Heart left ventricle (tissue), 16 donors: Measurements from ENCODE around the gene ANP32E. TPM values are rescaled to one million over a fixed set of nuclear protein-coding genes. Genes with fewer than 3 reads are reported as not detected.
"Not testable (repeated sequence)": the region's sequence is repeated elsewhere in the genome, so short reads cannot be mapped to it uniquely, and the experiment has no call there.

Experiments used
- ATAC-seq, 4 donors: fragments of 200-7000 bp; cut with Tn5 transposase; one replicate each; pipeline ENCODE4 v1.9.1; 2020 to 2022; ENCODE audit warnings: moderate library complexity in 4 of 4, mild to moderate bottlenecking in 3 of 4, moderate number of reproducible peaks in 1 of 4
- DNase-seq, 5 donors: peaks; one replicate each; pipeline ENCODE4 v3.0.0-alpha.2; 2020
- H3K27ac ChIP-seq, 12 donors: fragments of 200-600 bp; sonication (generic) in 4 of 12; one replicate each; pipeline versions ENCODE4 v1.5.0 to v1.8.0; 2016 to 2022; ENCODE audit warnings: mild to moderate bottlenecking in 2 of 12
- H3K27me3 ChIP-seq, 9 donors: fragments of 200-600 bp; sonication (generic) in 2 of 9; one replicate each; pipeline versions ENCODE4 v1.5.1 to v1.8.0; 2016 to 2022; ENCODE audit warnings: mild to moderate bottlenecking in 3 of 9
- H3K36me3 ChIP-seq, 9 donors: fragments of 200-600 bp; sonication (generic) in 2 of 9; one replicate each; pipeline versions ENCODE4 v1.5.0 to v1.8.0; 2018 to 2022; ENCODE audit warnings: mild to moderate bottlenecking in 2 of 9
- H3K4me1 ChIP-seq, 12 donors: fragments of 200-600 bp; sonication (generic) in 4 of 12; one replicate each; pipeline versions ENCODE4 v1.5.0 to v1.8.0; 2016 to 2022; ENCODE audit warnings: mild to moderate bottlenecking in 3 of 12
- H3K4me3 ChIP-seq, 12 donors: fragments of 200-600 bp; sonication (generic) in 4 of 12; one replicate each; pipeline versions ENCODE4 v1.5.0 to v1.8.0; 2017 to 2022; ENCODE audit warnings: mild to moderate bottlenecking in 9 of 12, moderate library complexity in 4 of 12
- H3K9me3 ChIP-seq, 12 donors: fragments of 200-600 bp; sonication (generic) in 4 of 12; one replicate each; pipeline versions ENCODE4 v1.5.0 to v1.8.0; 2016 to 2022; ENCODE audit warnings: mild to moderate bottlenecking in 1 of 12
- POLR2A ChIP-seq, 2 donors: fragments of 450-650 bp; IDR thresholded peaks; one replicate each; pipeline ENCODE4 v1.6.1; 2017; ENCODE audit warnings: antibody characterized with exemption in 2 of 2, mild to moderate bottlenecking in 2 of 2, moderate library complexity in 2 of 2
- WGBS, 4 donors: extraction: QIAGEN DNeasy Blood & Tissue Kit in 2 of 4; methylation state at CpG; one replicate each; pipeline versions ENCODE4 v1.1.5 to v1.1.7; 2013 to 2018; 5-methylcytosine and 5-hydroxymethylcytosine counted together
- intact Hi-C, 10 donors: fragments of 100-400 bp; cut with DNase I; formaldehyde crosslinking; loops; one replicate each; pipeline versions ENCODE4 v1.11.1 to v1.14.2; 2022
- polyA plus RNA-seq, 2 donors: library from polyadenylated mRNA; stranded (reverse); fragments of 200-250 nt; gene quantifications; one replicate each; pipeline ENCODE4 v1.2.3, GENCODE V29; 2013
- total RNA-seq, 9 donors: library from RNA; depleted of rRNA in 2 of 9; stranded (reverse); fragments of >200 nt in 2 of 9; fragmentation: NEBNext Ultra II Directional in 3 of 9; extraction: Animal tissue kit (Norgen Biotek cat#: 25700) in 3 of 9; gene quantifications; one replicate each; pipeline versions ENCODE4 v1.1.0 to v1.2.4, GENCODE V29; 2016 to 2023
- TF ChIP-seq, protein P1 (sequence below), 12 donors: fragments of 200-600 bp; sonication (generic) in 4 of 12; IDR thresholded peaks; one replicate each; pipeline versions ENCODE4 v1.5.0 to v1.8.0; 2018 to 2022; ENCODE audit warnings: antibody characterized with exemption in 12 of 12, mild to moderate bottlenecking in 5 of 12
- donor health status: ischemic (EF 13 %, LVEDD 7.1; RV severe dilation, severe dysfunction).
- donor health status: healthy with polysubstance abuse.
- donor health status: DM: no; HTN: yes; CAD: no.
- donor health status: DM: no; HTN: no; CAD: no.
- donor health status: ischemic (EF 25% LVEDD 6.9; RV normal size, moderate dysfunction).
- donor health status: ischemic (EF 25% LVEDD 5.7; RV mildly dilated, moderate dysfunction).
- donor health status: healthy.
- donor health status: DM: yes; HTN: yes; CAD: no.
- donor health status: ischemic (EF 35%, LVEDD 5.7; RV mildly dilated, moderate dysfunction).
- donor health status: nonischemic (EF 11% LVEDD 7.7; RV severe dilation, severe dysfunction).
- donor health status: DM: yes; HTN: yes; CAD: no.
- donor health status: PGD.
- donor health status: ischemic (EF 29% LVEDD 5.4; RV normal size, mild dysfunction).
- donor health status: nonischemic (EF 23%, LVEDD 6.1; RV moderate dilation, normal function).

The ANP32E gene
- total and polyA plus RNA-seq, 11 donors = 12.6 to 59.9 (median 33.6) TPM

DNA sequence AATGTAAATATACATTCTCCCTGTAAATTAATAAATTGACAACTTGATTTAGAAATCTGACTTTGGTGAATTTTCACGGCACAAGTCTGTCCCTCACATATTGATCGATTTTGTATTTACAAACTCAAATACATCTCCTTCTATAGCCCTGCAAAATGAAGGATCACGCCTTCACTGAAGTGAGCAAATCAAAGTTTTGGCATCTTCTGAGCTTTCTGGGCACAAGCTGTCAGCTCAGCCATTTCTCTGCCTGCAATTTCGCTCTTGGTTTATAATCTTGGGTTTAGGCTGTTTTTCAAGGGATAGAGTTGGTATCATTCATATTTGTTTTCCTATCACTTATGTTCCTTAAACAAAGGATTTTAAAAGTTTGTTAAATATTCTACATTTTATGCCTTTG is 25.8 kb downstream of the ANP32E start:
- no peak for TF ChIP-seq POLR2A (IDR thresholded peaks at IDR 0.05)
- TF ChIP-seq, protein P1, sequence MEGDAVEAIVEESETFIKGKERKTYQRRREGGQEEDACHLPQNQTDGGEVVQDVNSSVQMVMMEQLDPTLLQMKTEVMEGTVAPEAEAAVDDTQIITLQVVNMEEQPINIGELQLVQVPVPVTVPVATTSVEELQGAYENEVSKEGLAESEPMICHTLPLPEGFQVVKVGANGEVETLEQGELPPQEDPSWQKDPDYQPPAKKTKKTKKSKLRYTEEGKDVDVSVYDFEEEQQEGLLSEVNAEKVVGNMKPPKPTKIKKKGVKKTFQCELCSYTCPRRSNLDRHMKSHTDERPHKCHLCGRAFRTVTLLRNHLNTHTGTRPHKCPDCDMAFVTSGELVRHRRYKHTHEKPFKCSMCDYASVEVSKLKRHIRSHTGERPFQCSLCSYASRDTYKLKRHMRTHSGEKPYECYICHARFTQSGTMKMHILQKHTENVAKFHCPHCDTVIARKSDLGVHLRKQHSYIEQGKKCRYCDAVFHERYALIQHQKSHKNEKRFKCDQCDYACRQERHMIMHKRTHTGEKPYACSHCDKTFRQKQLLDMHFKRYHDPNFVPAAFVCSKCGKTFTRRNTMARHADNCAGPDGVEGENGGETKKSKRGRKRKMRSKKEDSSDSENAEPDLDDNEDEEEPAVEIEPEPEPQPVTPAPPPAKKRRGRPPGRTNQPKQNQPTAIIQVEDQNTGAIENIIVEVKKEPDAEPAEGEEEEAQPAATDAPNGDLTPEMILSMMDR (IDR thresholded peaks at IDR 0.05) = no peak
- Histone ChIP-seq H3K27ac (no peak overlapping the region), H3K4me3 (no peak overlapping the region), H3K9me3 (no peaks in the 10 kb centered on the region), H3K36me3 (no peaks in the 10 kb centered on the region), H3K27me3 (no peaks in the 10 kb centered on the region), H3K4me1 (peaks cover 0 to 15% (median 4%) of the 10 kb centered on the region in 12 donors)
- DNase-seq (no peak), ATAC-seq (no peak)
- 94 to 97% (median 95%) methylated on average over 4 of the region's 4 CpGs for WGBS, 4 donors
- intact Hi-C loops = no loop called here

DNA sequence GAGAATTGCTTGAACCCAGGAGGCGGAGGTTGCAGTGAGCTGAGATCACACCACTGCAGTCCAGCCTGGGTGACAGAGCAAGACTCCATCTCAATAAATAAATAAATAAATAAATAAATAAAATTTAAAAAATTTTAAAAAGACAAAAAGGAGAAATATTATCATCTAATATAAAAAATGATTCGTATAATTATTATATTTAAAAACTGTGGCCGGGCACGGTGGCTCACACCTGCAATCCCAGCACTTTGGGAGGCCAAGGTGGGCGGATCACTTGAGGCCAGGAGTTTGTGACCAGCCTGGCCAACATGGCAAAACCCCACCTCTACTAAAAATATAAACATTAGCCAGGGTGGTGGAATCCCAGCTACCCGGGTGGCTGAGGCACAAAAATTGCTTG is 27.5 kb downstream of the ANP32E start:
- intact Hi-C loops, H3K4me3 ChIP-seq: not testable (repeated sequence)

DNA sequence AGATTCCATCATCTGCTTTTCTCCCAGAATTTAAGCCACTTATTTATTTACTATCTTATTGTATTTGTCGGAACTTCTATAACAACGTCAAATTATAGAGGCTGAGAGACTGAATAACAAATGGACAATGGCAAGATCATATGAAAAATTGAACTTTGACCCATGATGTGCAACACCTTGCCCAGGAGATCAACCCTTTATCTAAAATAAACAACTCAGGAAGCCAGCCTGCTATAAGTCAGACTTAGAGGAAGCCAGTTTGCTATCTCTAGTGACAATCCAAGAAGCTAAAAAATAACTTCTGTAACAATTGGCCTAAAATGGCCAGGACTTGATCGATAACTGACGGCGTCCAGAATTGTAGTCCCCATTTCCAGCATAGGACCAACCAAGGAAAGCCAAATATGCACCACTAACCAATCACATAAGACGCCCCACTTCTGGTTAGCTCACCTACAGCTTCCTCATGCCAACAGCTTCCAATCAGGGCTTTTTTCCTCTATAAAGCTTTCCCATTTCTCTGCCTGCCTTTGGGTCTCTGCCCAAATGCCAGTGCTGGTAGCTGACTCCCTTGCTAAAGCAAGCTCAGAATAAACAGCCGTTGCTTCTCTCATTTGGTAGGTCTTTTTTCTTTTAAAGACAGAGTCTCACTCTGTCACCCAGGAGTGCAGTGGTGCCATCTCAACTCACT is 28.5 kb downstream of the ANP32E start:
- Histone ChIP-seq H3K27ac (no peak overlapping the region), H3K9me3 (no peaks in the 10 kb centered on the region), H3K36me3 (no peaks in the 10 kb centered on the region), H3K4me3 (no peak overlapping the region), H3K27me3 (no peaks in the 10 kb centered on the region), H3K4me1 (no peaks in the 10 kb centered on the region)
- TF ChIP-seq POLR2A (IDR thresholded peaks at IDR 0.05) = no peak
- TF ChIP-seq, protein P1 (IDR thresholded peaks at IDR 0.05) = no peak
- intact Hi-C loops = no loop called here
- DNase-seq = no peak
- WGBS, 4 donors = 80 to 87% (median 82%) methylated on average over 7 of the region's 7 CpGs
- no peak for ATAC-seq

More for the DNA sequence above, 27.5 kb downstream of the ANP32E start:
- not testable (repeated sequence) for H3K27me3 ChIP-seq, H3K36me3 ChIP-seq, DNase-seq, H3K27ac ChIP-seq, H3K9me3 ChIP-seq, H3K4me1 ChIP-seq, ATAC-seq
- 83 to 91% (median 86%) methylated on average over 6 of the region's 6 CpGs for WGBS, 4 donors

DNA sequence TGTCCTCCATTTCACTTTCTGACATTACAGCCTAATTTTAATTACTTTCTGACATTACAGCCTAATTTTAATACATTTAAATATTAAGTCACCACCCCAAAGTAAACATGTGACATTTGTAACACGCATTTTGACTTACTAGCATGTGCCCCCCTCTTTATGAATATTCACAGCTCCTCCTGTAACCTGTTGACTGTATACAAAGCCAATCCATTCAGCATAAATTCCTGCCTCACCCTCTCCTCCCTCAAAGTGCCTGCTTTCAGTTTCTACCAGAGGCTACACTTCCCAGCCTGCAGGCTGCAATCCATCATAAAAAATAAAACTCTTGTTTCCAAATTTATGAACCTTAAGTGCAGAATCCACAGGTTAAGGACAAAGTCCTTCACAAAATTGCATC is 39.5 kb downstream of the ANP32E start:
- intact Hi-C loops = no loop called here
- peaks cover 0 to 9% (median 0%) of the 10 kb centered on the region in 12 donors for H3K4me1 ChIP-seq
- no peak for DNase-seq
- H3K4me3 ChIP-seq = no peak overlapping the region
- H3K36me3 ChIP-seq = no peaks in the 10 kb centered on the region
- ATAC-seq = no peak
- H3K9me3 ChIP-seq = peaks cover 0 to under 1% (median 0%) of the 10 kb centered on the region in 12 donors
- TF ChIP-seq, protein P1 (IDR thresholded peaks at IDR 0.05) = no peak
- TF ChIP-seq POLR2A (IDR thresholded peaks at IDR 0.05) = no peak
- WGBS, 4 donors = 74 to 90% (median 87%) methylated on average over 1 of the region's 1 CpG
- H3K27ac ChIP-seq = no peak overlapping the region
- H3K27me3 ChIP-seq = no peaks in the 10 kb centered on the region
